D721Med (cell line): ENCODE data around the gene BTBD7.

Experiments
- DNase-seq: peaks from one replicate; pipeline ENCODE4 v3.0.0; 2011; ENCODE audit warnings: low spot score; ENCODE audit not compliant: insufficient read length
- FAIRE-seq: peaks from 2 replicates; lab custom pipeline; 2011; peaks lifted over from hg19 to GRCh38; lab: Jason Lieb, UNC
- CTCF ChIP-seq: IDR thresholded peaks from 2 replicates; pipeline ENCODE4 v1.5.1; 2012; ENCODE audit warnings: mild to moderate bottlenecking, control low read depth; ENCODE audit not compliant: insufficient read depth; ENCODE audit errors: missing control alignments

BTBD7 gene

GRCh38 chr14:93319958-93320357, 12.9 kb downstream of the BTBD7 start:
- FAIRE-seq = no peak

DNA sequence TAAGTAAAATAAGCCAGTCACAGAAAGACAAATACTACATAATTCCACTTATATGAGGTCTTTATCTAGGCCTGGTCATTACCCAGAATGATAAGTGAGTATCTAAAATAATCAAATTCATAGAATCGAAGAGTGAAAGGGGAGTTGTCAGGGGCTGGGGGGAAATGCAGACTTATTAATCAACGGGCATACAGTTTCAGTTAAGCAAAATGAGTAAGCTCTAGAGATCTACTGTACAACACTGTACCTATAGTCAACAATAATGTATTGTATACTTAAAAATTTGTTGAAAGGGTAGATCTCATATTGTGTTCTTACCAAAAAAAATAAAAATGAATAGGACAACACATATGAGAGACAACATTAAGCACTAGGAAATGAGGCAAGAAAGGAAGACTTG, 13.3 kb downstream of the BTBD7 start:
- FAIRE-seq (no peak), DNase-seq (no peak)
- no peak for TF ChIP-seq CTCF

More at GRCh38 chr14:93319958-93320357, 12.9 kb downstream of the BTBD7 start:
- DNase-seq = no peak
- TF ChIP-seq CTCF = no peak

DNA sequence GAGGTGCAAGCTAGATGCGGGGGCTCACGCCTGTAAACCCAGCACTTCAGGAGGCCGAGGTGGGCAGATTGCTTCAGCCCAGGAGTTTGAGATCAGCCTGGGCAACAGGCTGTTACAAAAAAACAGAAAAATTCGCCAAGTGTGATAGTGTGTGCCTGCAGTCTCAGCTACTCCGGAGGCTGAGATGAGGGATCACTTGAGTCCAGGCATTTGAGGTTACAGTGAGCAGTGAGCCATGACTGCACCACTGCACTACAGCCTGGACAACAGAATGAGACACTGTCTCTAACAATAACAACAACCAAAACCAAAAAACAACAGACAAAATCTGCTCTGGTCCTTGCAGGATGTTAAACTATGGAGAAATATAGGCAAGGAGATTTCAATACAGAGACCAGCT, 13.9 kb downstream of the BTBD7 start:
- no peak for TF ChIP-seq CTCF
- FAIRE-seq (no peak), DNase-seq (no peak)

- TF ChIP-seq CTCF = no peak
- FAIRE-seq (no peak), DNase-seq (no peak)
Measured at GRCh38 chr14:93317875-93318807, 14.7 kb downstream of the BTBD7 start.

DNA sequence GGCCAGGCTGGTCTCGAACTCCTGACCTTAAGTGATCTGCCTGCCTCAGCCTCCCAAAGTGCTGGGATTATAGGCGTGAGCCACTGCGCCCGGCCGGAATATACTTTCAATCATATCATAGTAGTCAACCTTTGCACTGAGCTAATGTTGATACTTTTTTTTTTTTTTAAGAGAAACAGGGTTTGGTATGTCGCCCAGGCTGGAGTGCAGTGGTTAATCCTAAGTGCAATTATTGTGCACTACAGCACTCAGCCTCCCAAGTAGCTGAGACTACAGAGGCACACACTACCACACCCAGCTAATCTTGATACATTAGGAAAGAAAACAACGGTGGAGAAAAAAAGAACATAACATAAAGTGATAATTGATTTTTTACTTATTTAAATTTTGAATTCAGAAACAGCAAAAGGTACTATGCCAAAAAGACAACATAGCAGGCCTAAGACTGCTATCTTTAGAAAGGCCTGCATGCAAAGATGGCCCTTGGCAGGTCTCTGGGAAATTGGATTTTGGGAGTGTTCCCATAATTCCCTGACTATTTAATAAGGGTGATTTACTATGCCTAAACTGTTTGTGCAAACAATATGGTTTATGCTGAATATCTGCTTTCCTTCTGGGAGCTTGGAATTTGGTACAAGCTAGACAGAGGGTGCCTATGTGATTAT, 15.5 kb downstream of the BTBD7 start:
- no peak for TF ChIP-seq CTCF
- no peak for FAIRE-seq
- no peak for DNase-seq

DNA sequence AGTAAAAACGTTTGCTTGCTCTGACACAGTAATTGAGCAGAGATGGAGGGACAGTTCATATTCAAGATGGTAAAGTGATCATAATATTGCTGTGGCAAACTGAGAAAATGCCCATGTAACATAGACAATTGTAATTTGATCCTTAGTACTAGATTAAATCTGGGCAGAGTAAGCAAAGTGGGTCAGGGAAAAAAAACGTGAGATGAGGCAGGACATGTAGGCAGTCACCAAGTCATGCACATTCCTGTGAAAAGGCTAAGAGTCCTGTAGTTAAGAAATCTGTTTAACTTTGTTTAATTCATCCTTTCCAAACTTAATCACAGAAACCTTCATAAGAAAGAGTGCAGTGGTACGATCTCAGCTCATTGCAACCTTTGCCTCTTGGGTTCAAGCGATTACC, 16.1 kb downstream of the BTBD7 start:
- FAIRE-seq = no peak
- no peak for DNase-seq
- TF ChIP-seq CTCF = no peak
